PFSK-1 (cell line): ENCODE results near the gene PPFIA3.

Experiments used
- FOXP2 ChIP-seq: optimal IDR thresholded peaks from 2 replicates; pipeline ENCODE3; 2011; ENCODE audit warnings: borderline replicate concordance, control low read depth, inconsistent platforms; ENCODE audit not compliant: insufficient read depth; ENCODE audit errors: extremely low read length, extremely low read depth
- POLR2AphosphoS5 ChIP-seq: IDR thresholded peaks from 2 replicates; pipeline ENCODE4 v1.6.1; 2012; ENCODE audit warnings: low read depth, mild to moderate bottlenecking, control low read depth, low read length, moderate library complexity
- REST ChIP-seq, 2 experiments: IDR thresholded peaks; 2 replicates each; pipeline versions ENCODE4 v1.6.1 to v1.8.0; 2011 to 2012; ENCODE audit warnings: low read depth in 2 of 2, low read length in 2 of 2, control low read depth in 1 of 2, inconsistent platforms in 1 of 2, mild to moderate bottlenecking in 1 of 2, moderate library complexity in 1 of 2; ENCODE audit not compliant: insufficient read depth in 1 of 2
- SIN3A ChIP-seq: IDR thresholded peaks from 2 replicates; pipeline ENCODE4 v1.6.1; 2012; ENCODE audit warnings: mild to moderate bottlenecking, low read length, moderate library complexity, borderline replicate concordance; ENCODE audit not compliant: insufficient read depth
- TAF1 ChIP-seq: IDR thresholded peaks from 2 replicates; pipeline ENCODE4 v1.6.1; 2012; ENCODE audit warnings: low read length, control low read depth, borderline replicate concordance; ENCODE audit not compliant: insufficient read depth

Gene PPFIA3

DNA sequence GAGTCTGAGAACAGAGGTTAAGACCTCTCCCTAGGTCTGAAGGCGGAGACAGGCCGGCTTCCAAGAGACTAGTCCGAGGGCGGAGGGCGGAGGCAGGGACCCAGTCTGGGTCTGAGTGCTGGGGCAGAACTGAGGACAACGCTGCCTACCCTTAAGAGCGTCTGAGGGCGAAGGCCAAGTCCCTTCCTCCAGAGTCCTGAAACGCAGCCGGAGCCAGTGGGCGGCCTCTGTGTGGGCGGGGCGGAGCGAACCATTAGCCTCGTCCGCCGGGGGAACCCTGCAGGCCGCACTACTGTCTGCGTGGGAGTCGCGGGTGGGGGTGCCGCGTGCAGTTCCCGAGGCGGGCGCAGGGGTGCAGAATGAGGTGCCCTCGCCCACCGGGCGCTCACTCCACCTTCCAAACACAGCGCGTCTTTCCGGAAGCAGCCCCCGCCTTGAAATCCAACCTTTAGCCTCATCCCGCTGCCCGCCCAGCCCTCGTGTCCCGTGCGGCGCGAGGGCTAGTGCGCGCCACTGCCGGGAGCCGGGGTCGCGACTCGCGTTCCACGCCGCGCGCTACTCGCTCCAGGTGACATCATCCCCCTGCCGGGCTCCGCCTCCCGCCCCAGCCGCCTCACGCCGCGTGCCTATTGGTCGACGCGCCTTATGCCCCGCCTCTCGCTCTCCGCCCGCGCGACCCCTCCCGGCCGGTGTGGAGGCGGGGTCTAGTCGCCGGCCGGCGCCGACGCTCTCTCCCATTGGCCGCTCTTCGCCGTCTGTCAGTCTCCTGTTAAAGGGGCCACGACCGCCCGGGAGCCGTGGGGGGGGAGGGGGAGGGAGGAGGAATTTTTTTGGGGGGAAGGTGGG is 556 bp upstream of the PPFIA3 start, which contains the start of gene C19orf73:
Gene C19orf73 (minus strand): TSS at position 579 of the 846 bp plus-strand sequence. CDS start 121 bp downstream, at position 458.
- TF ChIP-seq SIN3A (no peak), POLR2AphosphoS5 (peak; percentile 60; the same call in 1 of the 2 replicates), REST (IDR thresholded peaks at IDR 0.05; ENCODE audit: insufficient read depth in 1 of 2, low read depth in 2 of 2, low read length in 2 of 2) (peak; percentile 23 to 51; a peak in 1 of 4 replicates), TAF1 (no peak; the same call in 1 of the 2 replicates), FOXP2 (no peak)

- TF ChIP-seq TAF1 (no peak), REST (IDR thresholded peaks at IDR 0.05; ENCODE audit: insufficient read depth in 1 of 2, low read depth in 2 of 2, low read length in 2 of 2) (no peak), POLR2AphosphoS5 (no peak), FOXP2 (no peak), SIN3A (no peak)
These were observed 960 bp downstream of the PPFIA3 start for GRCh38 chr19:49120325-49120683.

GRCh38 chr19:49120868-49121267 is 1.5 kb downstream of the PPFIA3 start:
- TF ChIP-seq FOXP2 (no peak), TAF1 (no peak), REST (IDR thresholded peaks at IDR 0.05; ENCODE audit: insufficient read depth in 1 of 2, low read depth in 2 of 2, low read length in 2 of 2) (no peak), POLR2AphosphoS5 (no peak), SIN3A (no peak)

DNA sequence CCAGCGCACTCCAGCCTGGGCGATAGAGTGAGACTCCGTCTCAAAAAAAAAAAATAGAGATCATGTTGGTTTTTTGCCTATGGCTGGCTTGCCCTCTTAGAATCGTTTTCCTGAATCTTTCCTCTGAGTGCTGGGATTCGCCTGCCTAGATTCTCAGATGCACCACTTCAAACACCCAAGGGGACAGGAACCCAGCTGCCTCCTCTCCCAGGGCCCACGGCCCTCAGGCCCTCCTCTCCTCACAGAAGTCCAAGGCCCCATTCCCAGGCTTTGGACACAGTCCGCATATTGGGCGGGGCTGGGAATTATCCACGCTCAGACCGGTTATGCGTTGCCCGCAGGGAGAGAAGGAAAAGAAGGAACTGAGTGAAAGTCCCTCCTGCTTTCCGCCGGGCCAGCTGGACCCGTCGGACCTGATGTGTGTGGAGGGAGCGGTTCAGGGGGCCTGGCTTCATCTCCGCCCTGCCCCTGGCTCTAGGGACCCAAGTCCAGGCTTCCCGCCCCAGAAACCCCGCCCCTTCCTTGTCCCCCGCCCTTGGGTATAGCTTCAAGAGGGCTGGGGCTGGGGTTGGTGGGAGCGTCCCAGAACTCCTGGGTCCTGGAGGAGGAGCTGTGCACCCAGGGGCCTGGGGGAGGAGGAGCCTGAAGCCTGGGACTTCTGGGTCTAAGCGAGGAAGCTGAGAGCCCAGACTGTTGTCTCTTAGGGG is 5.8 kb downstream of the PPFIA3 start:
- TF ChIP-seq TAF1 (no peak), FOXP2 (no peak), SIN3A (no peak), REST (IDR thresholded peaks at IDR 0.05; ENCODE audit: insufficient read depth in 1 of 2, low read depth in 2 of 2, low read length in 2 of 2) (no peak), POLR2AphosphoS5 (no peak)
